ENCODE results near the gene DAB2.

DAB2 gene

GRCh38 chr5:39423331-39423751, 1.4 kb downstream of the DAB2 start:
- no peak overlapping the region for H3K27ac ChIP-seq (ENCODE audit: insufficient read depth, low read depth, low read length, poor library complexity, severe bottlenecking)
- H3K4me1 ChIP-seq (ENCODE audit: control insufficient read depth, insufficient read depth, low read length) = peaks cover 16% of the 10 kb centered on the region
- H3K36me3 ChIP-seq (ENCODE audit: control insufficient read depth, insufficient read depth, low read length) = no peaks in the 10 kb centered on the region
- H3K9me3 ChIP-seq (ENCODE audit: control insufficient read depth, low read length) = no peaks in the 10 kb centered on the region
- H3K4me3 ChIP-seq (ENCODE audit: insufficient read depth, low read depth, low read length) = peak overlapping the region; percentile 61
- H3K27me3 ChIP-seq (ENCODE audit: control insufficient read depth, insufficient read depth, low read length, poor library complexity, severe bottlenecking) = no peaks in the 10 kb centered on the region
- WGBS, 2 experiments = 77 to 85% methylated on average over 2 of the region's 2 CpGs

DNA sequence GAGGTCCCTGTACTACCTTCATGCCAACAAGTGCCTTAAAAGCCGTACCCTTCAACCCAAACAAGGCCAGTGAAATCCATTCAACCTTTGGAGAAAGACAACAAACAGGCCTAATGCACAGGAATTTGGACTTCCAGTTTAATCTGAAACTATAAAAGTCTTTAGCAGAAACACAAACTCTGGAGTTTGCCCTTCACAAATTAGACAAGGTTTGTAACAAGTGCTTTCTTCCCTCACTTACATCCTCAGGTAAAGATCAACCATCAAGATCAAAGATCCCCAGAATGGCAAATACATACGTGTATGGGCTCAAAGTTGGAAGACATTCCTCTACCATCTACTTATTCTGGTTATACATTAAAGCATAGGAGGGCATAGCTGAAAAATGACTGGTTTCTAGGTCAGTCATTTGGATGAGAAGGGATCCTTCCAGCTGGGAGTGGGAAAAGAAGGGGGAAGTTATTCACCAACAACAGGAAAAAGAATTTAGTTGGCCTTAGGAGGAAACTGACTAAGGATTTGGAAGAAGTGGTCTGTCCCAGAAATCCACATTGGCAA, 2.0 kb downstream of the DAB2 start:
- WGBS, 2 experiments = 81 to 98% methylated on average over 2 of the region's 2 CpGs
- Histone ChIP-seq H3K36me3 (ENCODE audit: control insufficient read depth, insufficient read depth, low read length) (no peaks in the 10 kb centered on the region), H3K4me3 (ENCODE audit: insufficient read depth, low read depth, low read length) (no peak overlapping the region), H3K9me3 (ENCODE audit: control insufficient read depth, low read length) (no peaks in the 10 kb centered on the region), H3K4me1 (ENCODE audit: control insufficient read depth, insufficient read depth, low read length) (peaks cover 16% of the 10 kb centered on the region), H3K27ac (ENCODE audit: insufficient read depth, low read depth, low read length, poor library complexity, severe bottlenecking) (no peak overlapping the region), H3K27me3 (ENCODE audit: control insufficient read depth, insufficient read depth, low read length, poor library complexity, severe bottlenecking) (no peaks in the 10 kb centered on the region)

- Histone ChIP-seq H3K36me3 (ENCODE audit: control insufficient read depth, insufficient read depth, low read length) (no peaks in the 10 kb centered on the region), H3K4me1 (ENCODE audit: control insufficient read depth, insufficient read depth, low read length) (peaks cover 16% of the 10 kb centered on the region), H3K9me3 (ENCODE audit: control insufficient read depth, low read length) (no peaks in the 10 kb centered on the region), H3K27me3 (ENCODE audit: control insufficient read depth, insufficient read depth, low read length, poor library complexity, severe bottlenecking) (no peaks in the 10 kb centered on the region), H3K27ac (ENCODE audit: insufficient read depth, low read depth, low read length, poor library complexity, severe bottlenecking) (no peak overlapping the region), H3K4me3 (ENCODE audit: insufficient read depth, low read depth, low read length) (no peak overlapping the region)
- WGBS, 2 experiments = 74 to 78% methylated on average over 3 of the region's 3 CpGs
Observed at GRCh38 chr5:39422036-39422606, 2.7 kb downstream of the DAB2 start.

GRCh38 chr5:39420482-39421145, 4.2 kb downstream of the DAB2 start:
- H3K36me3 ChIP-seq (ENCODE audit: control insufficient read depth, insufficient read depth, low read length) = no peaks in the 10 kb centered on the region
- H3K4me1 ChIP-seq (ENCODE audit: control insufficient read depth, insufficient read depth, low read length) = peaks cover 16% of the 10 kb centered on the region
- no peaks in the 10 kb centered on the region for H3K9me3 ChIP-seq (ENCODE audit: control insufficient read depth, low read length)
- H3K27ac ChIP-seq (ENCODE audit: insufficient read depth, low read depth, low read length, poor library complexity, severe bottlenecking) = no peak overlapping the region
- no peaks in the 10 kb centered on the region for H3K27me3 ChIP-seq (ENCODE audit: control insufficient read depth, insufficient read depth, low read length, poor library complexity, severe bottlenecking)
- H3K4me3 ChIP-seq (ENCODE audit: insufficient read depth, low read depth, low read length) = no peak overlapping the region
- 70 to 75% methylated on average over 6 of the region's 6 CpGs for WGBS, 2 experiments

- Histone ChIP-seq H3K27me3 (ENCODE audit: control insufficient read depth, insufficient read depth, low read length, poor library complexity, severe bottlenecking) (no peaks in the 10 kb centered on the region), H3K9me3 (ENCODE audit: control insufficient read depth, low read length) (no peaks in the 10 kb centered on the region), H3K4me3 (ENCODE audit: insufficient read depth, low read depth, low read length) (no peak overlapping the region), H3K36me3 (ENCODE audit: control insufficient read depth, insufficient read depth, low read length) (no peaks in the 10 kb centered on the region), H3K27ac (ENCODE audit: insufficient read depth, low read depth, low read length, poor library complexity, severe bottlenecking) (no peak overlapping the region), H3K4me1 (ENCODE audit: control insufficient read depth, insufficient read depth, low read length) (peaks cover 16% of the 10 kb centered on the region)
- WGBS, 2 experiments = 79 to 80% methylated on average over 1 of the region's 1 CpG
Observed at GRCh38 chr5:39419796-39420195, 5.0 kb downstream of the DAB2 start.

DNA sequence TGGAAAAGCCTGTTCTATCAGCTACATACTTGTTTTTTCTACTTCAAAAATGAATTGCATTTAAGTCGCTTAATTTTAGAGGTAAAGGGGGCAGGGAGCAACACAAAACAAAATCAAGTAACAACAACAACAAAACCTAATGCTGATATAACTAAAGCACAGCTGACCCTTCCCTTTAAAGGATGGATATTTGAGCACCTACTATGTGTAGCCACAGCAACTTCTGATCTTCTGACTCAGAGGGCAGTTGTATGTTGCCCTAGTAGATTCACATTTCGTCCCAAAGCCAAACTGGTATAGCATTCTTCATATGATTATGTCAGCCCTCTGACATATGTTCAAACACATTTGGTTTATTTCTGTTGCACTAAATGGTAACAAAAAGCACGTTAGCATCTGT, 6.8 kb downstream of the DAB2 start:
- no peaks in the 10 kb centered on the region for H3K36me3 ChIP-seq (ENCODE audit: control insufficient read depth, insufficient read depth, low read length)
- peaks cover 9% of the 10 kb centered on the region for H3K4me1 ChIP-seq (ENCODE audit: control insufficient read depth, insufficient read depth, low read length)
- no peaks in the 10 kb centered on the region for H3K27me3 ChIP-seq (ENCODE audit: control insufficient read depth, insufficient read depth, low read length, poor library complexity, severe bottlenecking)
- H3K4me3 ChIP-seq (ENCODE audit: insufficient read depth, low read depth, low read length) = no peak overlapping the region
- no peak overlapping the region for H3K27ac ChIP-seq (ENCODE audit: insufficient read depth, low read depth, low read length, poor library complexity, severe bottlenecking)
- WGBS, 2 experiments = 87 to 100% methylated on average over 3 of the region's 3 CpGs
- H3K9me3 ChIP-seq (ENCODE audit: control insufficient read depth, low read length) = no peaks in the 10 kb centered on the region

GRCh38 chr5:39415201-39415600, 9.6 kb downstream of the DAB2 start:
- H3K36me3 ChIP-seq (ENCODE audit: control insufficient read depth, insufficient read depth, low read length) = no peaks in the 10 kb centered on the region
- H3K9me3 ChIP-seq (ENCODE audit: control insufficient read depth, low read length) = no peaks in the 10 kb centered on the region
- H3K27ac ChIP-seq (ENCODE audit: insufficient read depth, low read depth, low read length, poor library complexity, severe bottlenecking) = no peak overlapping the region
- no peaks in the 10 kb centered on the region for H3K27me3 ChIP-seq (ENCODE audit: control insufficient read depth, insufficient read depth, low read length, poor library complexity, severe bottlenecking)
- no peak overlapping the region for H3K4me3 ChIP-seq (ENCODE audit: insufficient read depth, low read depth, low read length)
- H3K4me1 ChIP-seq (ENCODE audit: control insufficient read depth, insufficient read depth, low read length) = no peaks in the 10 kb centered on the region
- 90% methylated on average over 1 of the region's 2 CpGs for WGBS, 2 experiments

- no peaks in the 10 kb centered on the region for H3K9me3 ChIP-seq (ENCODE audit: control insufficient read depth, low read length)
- H3K27ac ChIP-seq (ENCODE audit: insufficient read depth, low read depth, low read length, poor library complexity, severe bottlenecking) = no peak overlapping the region
- no peak overlapping the region for H3K4me3 ChIP-seq (ENCODE audit: insufficient read depth, low read depth, low read length)
- H3K27me3 ChIP-seq (ENCODE audit: control insufficient read depth, insufficient read depth, low read length, poor library complexity, severe bottlenecking) = no peaks in the 10 kb centered on the region
- H3K36me3 ChIP-seq (ENCODE audit: control insufficient read depth, insufficient read depth, low read length) = no peaks in the 10 kb centered on the region
- H3K4me1 ChIP-seq (ENCODE audit: control insufficient read depth, insufficient read depth, low read length) = no peaks in the 10 kb centered on the region
Observed at GRCh38 chr5:39414426-39414825, 10.4 kb downstream of the DAB2 start.

GRCh38 chr5:39413771-39414170, 11.0 kb downstream of the DAB2 start:
- H3K4me1 ChIP-seq (ENCODE audit: control insufficient read depth, insufficient read depth, low read length) = no peaks in the 10 kb centered on the region
- no peak overlapping the region for H3K27ac ChIP-seq (ENCODE audit: insufficient read depth, low read depth, low read length, poor library complexity, severe bottlenecking)
- no peak overlapping the region for H3K4me3 ChIP-seq (ENCODE audit: insufficient read depth, low read depth, low read length)
- H3K27me3 ChIP-seq (ENCODE audit: control insufficient read depth, insufficient read depth, low read length, poor library complexity, severe bottlenecking) = no peaks in the 10 kb centered on the region
- no peaks in the 10 kb centered on the region for H3K36me3 ChIP-seq (ENCODE audit: control insufficient read depth, insufficient read depth, low read length)
- H3K9me3 ChIP-seq (ENCODE audit: control insufficient read depth, low read length) = no peaks in the 10 kb centered on the region

DNA sequence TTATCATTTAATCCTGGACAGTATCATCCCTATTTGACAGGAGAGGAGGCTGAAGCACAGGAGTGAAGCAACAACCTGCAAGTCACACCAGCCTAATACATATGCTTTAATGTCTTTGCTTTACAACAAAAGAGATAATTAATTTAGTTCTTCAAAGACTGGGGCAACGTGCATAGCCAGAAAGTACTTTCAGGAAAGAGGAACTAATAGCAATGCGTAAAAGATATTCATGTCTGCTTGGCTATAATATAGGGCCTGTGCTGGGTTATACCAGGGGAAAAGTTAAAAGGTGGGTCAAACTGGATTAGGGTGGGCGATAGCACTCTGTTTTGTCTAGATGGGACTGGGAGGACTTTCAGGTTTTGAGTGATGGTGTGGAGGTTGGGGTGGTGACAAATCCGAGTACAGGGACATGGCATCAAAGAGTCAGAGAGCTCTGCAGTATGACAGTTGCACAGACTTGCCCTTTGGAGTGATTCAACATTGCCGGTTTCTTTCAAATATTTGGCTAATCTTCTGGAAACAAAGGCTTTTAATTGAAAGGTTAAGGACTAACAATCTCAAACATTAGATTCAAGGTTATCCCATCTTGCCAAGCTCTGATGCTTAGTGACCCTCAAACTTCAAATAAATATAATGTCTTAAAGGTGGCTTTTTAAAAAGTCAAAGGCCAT, 11.9 kb downstream of the DAB2 start:
- H3K4me1 ChIP-seq (ENCODE audit: control insufficient read depth, insufficient read depth, low read length) = no peaks in the 10 kb centered on the region
- no peak overlapping the region for H3K4me3 ChIP-seq (ENCODE audit: insufficient read depth, low read depth, low read length)
- no peaks in the 10 kb centered on the region for H3K36me3 ChIP-seq (ENCODE audit: control insufficient read depth, insufficient read depth, low read length)
- H3K27ac ChIP-seq (ENCODE audit: insufficient read depth, low read depth, low read length, poor library complexity, severe bottlenecking) = no peak overlapping the region
- H3K27me3 ChIP-seq (ENCODE audit: control insufficient read depth, insufficient read depth, low read length, poor library complexity, severe bottlenecking) = no peaks in the 10 kb centered on the region
- 82 to 85% methylated on average over 5 of the region's 5 CpGs for WGBS, 2 experiments
- H3K9me3 ChIP-seq (ENCODE audit: control insufficient read depth, low read length) = no peaks in the 10 kb centered on the region

All from ectodermal cell (in vitro differentiated cells).